Thymus (tissue), 11 donors: ENCODE measurements around the gene CDH15. TPM values are rescaled to one million over a fixed set of nuclear protein-coding genes. Genes with fewer than 3 reads are reported as not detected.

Experiments
- DNase-seq, 9 donors: peaks; one replicate each; pipeline ENCODE4 v3.0.0-alpha.2; 2013; ENCODE audit warnings: low spot score in 9 of 9, low read depth in 6 of 9, missing footprints in 1 of 9
- H3K27ac ChIP-seq, 2 donors: one replicate each; pipeline ENCODE4 v1.5.1; 2013; ENCODE audit warnings: control low read depth in 1 of 2, low read depth in 1 of 2, low read length in 1 of 2, mild to moderate bottlenecking in 1 of 2, moderate library complexity in 1 of 2
- H3K27me3 ChIP-seq, 2 donors: one replicate each; pipeline ENCODE4 v1.5.1; 2013; ENCODE audit warnings: low read length in 1 of 2; ENCODE audit not compliant: control insufficient read depth in 2 of 2, insufficient read depth in 1 of 2
- H3K36me3 ChIP-seq, 2 donors: one replicate each; pipeline ENCODE4 v1.5.1; 2013; ENCODE audit warnings: low read length in 1 of 2, mild to moderate bottlenecking in 1 of 2, moderate library complexity in 1 of 2; ENCODE audit not compliant: control insufficient read depth in 2 of 2, insufficient read depth in 2 of 2
- H3K4me1 ChIP-seq, 2 donors: one replicate each; pipeline ENCODE4 v1.5.1; 2013; ENCODE audit warnings: low read length in 2 of 2; ENCODE audit not compliant: control insufficient read depth in 2 of 2, insufficient read depth in 2 of 2
- H3K4me3 ChIP-seq, 2 donors: one replicate each; pipeline ENCODE4 v1.5.1; 2013; ENCODE audit warnings: low read length in 2 of 2, control low read depth in 1 of 2, mild to moderate bottlenecking in 1 of 2
- H3K9me3 ChIP-seq, 2 donors: one replicate each; pipeline ENCODE4 v1.5.1; 2013; ENCODE audit warnings: low read length in 1 of 2, mild to moderate bottlenecking in 1 of 2; ENCODE audit not compliant: control insufficient read depth in 2 of 2, insufficient read depth in 1 of 2
- WGBS: extraction: QIAGEN DNeasy Blood & Tissue Kit; methylation state at CpG from one replicate; pipeline ENCODE4 v1.1.7; 2013; 5-methylcytosine and 5-hydroxymethylcytosine counted together
- polyA plus RNA-seq: library from polyadenylated mRNA; stranded (reverse); fragments of 200-250 nt; gene quantifications from one replicate; pipeline ENCODE4 v1.2.3, GENCODE V29; 2013
- total RNA-seq: library from RNA; stranded (reverse); fragments of 120-200 nt; gene quantifications from one replicate; pipeline ENCODE4 v1.2.4, GENCODE V29; 2013
- donor health status: healthy.

CDH15 gene
- total and polyA plus RNA-seq, 2 donors: 0.19 to 0.23 TPM

GRCh38 chr16:89138843-89139520 is 32.6 kb upstream of the CDH15 start:
- 97% methylated on average over 30 of the region's 30 CpGs for WGBS
- no peaks in the 10 kb centered on the region for H3K27me3 ChIP-seq
- peaks cover 2 to 17% of the 10 kb centered on the region in 2 donors for H3K9me3 ChIP-seq
- no peak overlapping the region for H3K27ac ChIP-seq
- DNase-seq: no peak
- H3K4me1 ChIP-seq: no peaks in the 10 kb centered on the region
- H3K4me3 ChIP-seq: no peak overlapping the region
- H3K36me3 ChIP-seq: peaks cover 95 to 97% of the 10 kb centered on the region in 2 donors

- no peak overlapping the region for H3K27ac ChIP-seq
- DNase-seq: no peak
- H3K27me3 ChIP-seq: no peaks in the 10 kb centered on the region
- H3K4me3 ChIP-seq: no peak overlapping the region
- H3K9me3 ChIP-seq: peaks cover 2 to 17% of the 10 kb centered on the region in 2 donors
- no peaks in the 10 kb centered on the region for H3K4me1 ChIP-seq
- 98% methylated on average over 12 of the region's 12 CpGs for WGBS
- H3K36me3 ChIP-seq: peaks cover 95 to 97% of the 10 kb centered on the region in 2 donors
These were observed 31.6 kb upstream of the CDH15 start for GRCh38 chr16:89139907-89140361.

- peaks cover 2 to 18% of the 10 kb centered on the region in 2 donors for H3K9me3 ChIP-seq
- H3K36me3 ChIP-seq: peaks cover 95 to 97% of the 10 kb centered on the region in 2 donors
- DNase-seq: no peak
These were observed 31.1 kb upstream of the CDH15 start for GRCh38 chr16:89140401-89140800.

GRCh38 chr16:89140981-89141883 is 30.3 kb upstream of the CDH15 start:
- Histone ChIP-seq H3K4me1 (no peaks in the 10 kb centered on the region), H3K4me3 (no peak overlapping the region), H3K27ac (no peak overlapping the region), H3K27me3 (no peaks in the 10 kb centered on the region), H3K9me3 (peaks cover 4 to 27% of the 10 kb centered on the region in 2 donors), H3K36me3 (peaks cover 97% of the 10 kb centered on the region in 2 donors)
- 99% methylated on average over 31 of the region's 31 CpGs for WGBS
- no peak for DNase-seq

More at GRCh38 chr16:89140401-89140800, 31.1 kb upstream of the CDH15 start:
- WGBS: 98% methylated on average over 13 of the region's 13 CpGs
- Histone ChIP-seq H3K4me3 (no peak overlapping the region), H3K4me1 (no peaks in the 10 kb centered on the region), H3K27me3 (no peaks in the 10 kb centered on the region), H3K27ac (no peak overlapping the region)

GRCh38 chr16:89141884-89142267 is 29.7 kb upstream of the CDH15 start:
- Histone ChIP-seq H3K27ac (no peak overlapping the region), H3K4me1 (no peaks in the 10 kb centered on the region), H3K4me3 (no peak overlapping the region), H3K27me3 (no peaks in the 10 kb centered on the region), H3K36me3 (peaks cover 97% of the 10 kb centered on the region in 2 donors), H3K9me3 (peaks cover 6 to 33% of the 10 kb centered on the region in 2 donors)
- 99% methylated on average over 13 of the region's 13 CpGs for WGBS
- DNase-seq: no peak

GRCh38 chr16:89142474-89143195 is 28.9 kb upstream of the CDH15 start:
- Histone ChIP-seq H3K9me3 (peaks cover 8 to 36% of the 10 kb centered on the region in 2 donors), H3K27me3 (no peaks in the 10 kb centered on the region), H3K4me3 (no peak overlapping the region), H3K27ac (no peak overlapping the region), H3K36me3 (peaks cover 95 to 100% of the 10 kb centered on the region in 2 donors), H3K4me1 (no peaks in the 10 kb centered on the region)
- WGBS: 98% methylated on average over 13 of the region's 13 CpGs
- DNase-seq: no peak

GRCh38 chr16:89143201-89143741 is 28.3 kb upstream of the CDH15 start:
- Histone ChIP-seq H3K9me3 (peaks cover 9 to 36% of the 10 kb centered on the region in 2 donors), H3K4me3 (no peak overlapping the region), H3K4me1 (no peaks in the 10 kb centered on the region), H3K36me3 (peaks cover 95 to 99% of the 10 kb centered on the region in 2 donors), H3K27me3 (no peaks in the 10 kb centered on the region), H3K27ac (no peak overlapping the region)
- no peak for DNase-seq
- WGBS: 97% methylated on average over 17 of the region's 17 CpGs

GRCh38 chr16:89143911-89144675 is 27.5 kb upstream of the CDH15 start:
- Histone ChIP-seq H3K9me3 (peaks cover 15 to 43% of the 10 kb centered on the region in 2 donors), H3K4me1 (no peaks in the 10 kb centered on the region), H3K4me3 (no peak overlapping the region), H3K36me3 (peaks cover 95 to 99% of the 10 kb centered on the region in 2 donors), H3K27me3 (no peaks in the 10 kb centered on the region), H3K27ac (no peak overlapping the region)
- DNase-seq: no peak
- WGBS: 96% methylated on average over 22 of the region's 22 CpGs
